ENCODE data around the gene GRAMD1C. TPM values are rescaled to one million over a fixed set of nuclear protein-coding genes. Genes with fewer than 3 reads are reported as not detected.

GRAMD1C gene
- total and polyA plus RNA-seq, 2 of the 13 experiments (the other 11 are each of a cell fraction or from before 2014, with no cell fraction given): 0.45 TPM; not detected in 1

- TF ChIP-seq RNF219 (CRISPR knock-in tag; IDR thresholded peaks at IDR 0.05) (no peak), HNRNPUL1 (IDR thresholded peaks at IDR 0.05; ENCODE audit: low read depth, low read length) (no peak), SP140L (CRISPR knock-in tag; IDR thresholded peaks at IDR 0.05; ENCODE audit: borderline replicate concordance) (no peak), HNRNPLL (IDR thresholded peaks at IDR 0.05; ENCODE audit: low read depth, low read length, poor library complexity, severe bottlenecking) (no peak)
These were observed 8.8 kb upstream of the GRAMD1C start (continued) for GRCh38 chr3:113829576-113830354.

- 0% methylated on average over 1 of the region's 1 CpG for WGBS (ENCODE audit: low lambda C conversion rate)
These were observed 7.6 kb upstream of the GRAMD1C start for GRCh38 chr3:113831103-113831355.

More at GRCh38 chr3:113831103-113831355, 7.6 kb upstream of the GRAMD1C start:
- ATAC-seq (no peak), DNase-seq (ENCODE audit: low spot score) (no peak), FAIRE-seq (no peak)
- intact Hi-C loops (cut with micrococcal nuclease; ENCODE audit: unreplicated experiment) (no loop called here), in situ Hi-C loops (cut with HindIII; ENCODE audit: extremely low pct_ligation_motif_present, low pct_unique_long_range_greater_than_20kb) (loop anchor here (10.0 kb wide), 1 partner anchor 86 kb away; the partner anchor contains the start of genes ATP6V1A and NAA50)
- H3K27ac ChIP-seq (ENCODE audit: extremely low read length, insufficient read depth, low read length): no peak overlapping the region
- no peak overlapping the region for H3K9ac ChIP-seq (ENCODE audit: insufficient read depth, low read depth, low read length)
- no peaks in the 10 kb centered on the region for H3K9me3 ChIP-seq (ENCODE audit: low read length)
- H3K36me3 ChIP-seq (replicated peaks in 1 of 2; ENCODE audit: control insufficient read depth in 1 of 2, insufficient read depth in 2 of 2, low read length in 2 of 2): no peaks in the 10 kb centered on the region
- ChIA-PET CTCF (ENCODE audit: low intra/inter-chr PET ratio, low total read pairs) (no interaction called here), POLR2A (no interaction called here)
- H4K20me1 ChIP-seq (ENCODE audit: insufficient read depth, low read length): no peaks in the 10 kb centered on the region
- no peak for TF ChIP-seq PLRG1 (conservative IDR thresholded peaks at IDR 0.05)
- no peak for TF ChIP-seq ATF7 (IDR thresholded peaks at IDR 0.05)
- no peak for TF ChIP-seq ATF7 (CRISPR knock-in tag; IDR thresholded peaks at IDR 0.05)
- no peak for TF ChIP-seq MAF1 (CRISPR knock-in tag; IDR thresholded peaks at IDR 0.05; ENCODE audit: borderline replicate concordance)
- no peak for TF ChIP-seq ZSCAN21 (CRISPR knock-in tag; IDR thresholded peaks at IDR 0.05; ENCODE audit: borderline replicate concordance)
- TF ChIP-seq TAF15 (IDR thresholded peaks at IDR 0.05; ENCODE audit: low read depth, low read length, poor library complexity, severe bottlenecking): no peak
- TF ChIP-seq SIN3A (IDR thresholded peaks at IDR 0.05; ENCODE audit: borderline replicate concordance, low read depth, low read length): no peak
- no peak for TF ChIP-seq ZNF567 (CRISPR knock-in tag; IDR thresholded peaks at IDR 0.05; ENCODE audit: borderline replicate concordance)
- no peak for TF ChIP-seq ZNF460 (CRISPR knock-in tag; IDR thresholded peaks at IDR 0.05; ENCODE audit: borderline replicate concordance)
- no peak overlapping the region for H3K4me3 ChIP-seq (replicated peaks in 1 of 3; ENCODE audit: insufficient read depth in 1 of 3, low read depth in 2 of 3, low read length in 3 of 3)
- no peaks in the 10 kb centered on the region for H3K27me3 ChIP-seq (ENCODE audit: control insufficient read depth in 1 of 2, insufficient read depth in 2 of 2, low read length in 2 of 2)
- peaks cover 53% of the 10 kb centered on the region for H3K4me1 ChIP-seq (ENCODE audit: insufficient read depth, low read length)
- H3K79me2 ChIP-seq (ENCODE audit: insufficient read depth, low read length): no peaks in the 10 kb centered on the region
- no peak overlapping the region for H3K4me2 ChIP-seq (ENCODE audit: low read depth, low read length)
- no TSS peak for BruUV-seq (replicated peaks)
- no peak overlapping the region for H2AFZ ChIP-seq (ENCODE audit: low read length)

Data from HepG2 (cell line).